HUES48 (cell line): Measurements from ENCODE around the gene YJEFN3.

Experiments used
- H3K27ac ChIP-seq: one replicate; pipeline ENCODE4 v1.7.0; 2013; ENCODE audit warnings: low read depth, low read length, inconsistent platforms
- H3K27me3 ChIP-seq: 2 replicates; pipeline ENCODE4 v1.6.1; 2013; ENCODE audit warnings: mild to moderate bottlenecking, low read length; ENCODE audit not compliant: control insufficient read depth, insufficient read depth
- H3K36me3 ChIP-seq: 2 replicates; pipeline ENCODE4 v1.6.1; 2013; ENCODE audit warnings: low read length; ENCODE audit not compliant: control insufficient read depth, insufficient read depth
- H3K4me1 ChIP-seq: 2 replicates; pipeline ENCODE4 v1.6.1; 2013; ENCODE audit warnings: mild to moderate bottlenecking, low read length; ENCODE audit not compliant: control insufficient read depth, insufficient read depth
- H3K4me3 ChIP-seq: 2 replicates; pipeline ENCODE4 v1.5.1; 2013; ENCODE audit warnings: mild to moderate bottlenecking, low read depth, low read length
- H3K9ac ChIP-seq: 2 replicates; pipeline ENCODE4 v1.6.1; 2013; ENCODE audit warnings: mild to moderate bottlenecking, low read depth, low read length, moderate library complexity
- H3K9me3 ChIP-seq: 2 replicates; pipeline ENCODE4 v1.6.1; 2013; ENCODE audit warnings: low read length; ENCODE audit not compliant: control insufficient read depth, insufficient read depth

The YJEFN3 gene

DNA sequence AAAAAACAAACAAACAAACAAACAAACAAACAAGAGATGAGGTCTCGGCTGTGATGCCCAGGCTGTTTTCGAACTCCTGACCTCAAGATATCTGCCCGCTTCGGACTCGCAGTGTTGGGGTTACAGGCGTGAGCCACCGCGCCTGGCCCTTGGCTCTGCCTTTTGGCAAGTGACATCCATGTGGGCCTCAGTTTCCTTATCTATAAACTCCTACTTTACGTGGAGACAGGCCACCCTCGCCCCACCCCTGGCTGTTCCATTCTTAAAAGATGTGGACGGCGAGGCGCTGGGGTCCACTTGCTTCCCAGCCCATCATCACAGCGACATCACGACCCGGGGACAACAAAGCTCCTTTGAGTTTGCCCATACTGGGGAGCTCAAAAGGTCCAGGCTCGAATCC is 15.0 kb upstream of the YJEFN3 start:
- no peaks in the 10 kb centered on the region; the same call in 1 of the 2 replicates for H3K4me1 ChIP-seq
- H3K27ac ChIP-seq = no peak overlapping the region
- no peaks in the 10 kb centered on the region for H3K36me3 ChIP-seq
- H3K9ac ChIP-seq = no peak overlapping the region
- no peaks in the 10 kb centered on the region for H3K27me3 ChIP-seq
- H3K9me3 ChIP-seq = no peaks in the 10 kb centered on the region
- no peak overlapping the region for H3K4me3 ChIP-seq

GRCh38 chr19:19514215-19514657 is 14.5 kb upstream of the YJEFN3 start:
- H3K27me3 ChIP-seq = no peaks in the 10 kb centered on the region
- peaks cover 3% of the 10 kb centered on the region for H3K36me3 ChIP-seq
- H3K9ac ChIP-seq = no peak overlapping the region
- no peak overlapping the region for H3K27ac ChIP-seq
- no peaks in the 10 kb centered on the region for H3K9me3 ChIP-seq
- no peak overlapping the region for H3K4me3 ChIP-seq
- no peaks in the 10 kb centered on the region; the same call in 1 of the 2 replicates for H3K4me1 ChIP-seq

DNA sequence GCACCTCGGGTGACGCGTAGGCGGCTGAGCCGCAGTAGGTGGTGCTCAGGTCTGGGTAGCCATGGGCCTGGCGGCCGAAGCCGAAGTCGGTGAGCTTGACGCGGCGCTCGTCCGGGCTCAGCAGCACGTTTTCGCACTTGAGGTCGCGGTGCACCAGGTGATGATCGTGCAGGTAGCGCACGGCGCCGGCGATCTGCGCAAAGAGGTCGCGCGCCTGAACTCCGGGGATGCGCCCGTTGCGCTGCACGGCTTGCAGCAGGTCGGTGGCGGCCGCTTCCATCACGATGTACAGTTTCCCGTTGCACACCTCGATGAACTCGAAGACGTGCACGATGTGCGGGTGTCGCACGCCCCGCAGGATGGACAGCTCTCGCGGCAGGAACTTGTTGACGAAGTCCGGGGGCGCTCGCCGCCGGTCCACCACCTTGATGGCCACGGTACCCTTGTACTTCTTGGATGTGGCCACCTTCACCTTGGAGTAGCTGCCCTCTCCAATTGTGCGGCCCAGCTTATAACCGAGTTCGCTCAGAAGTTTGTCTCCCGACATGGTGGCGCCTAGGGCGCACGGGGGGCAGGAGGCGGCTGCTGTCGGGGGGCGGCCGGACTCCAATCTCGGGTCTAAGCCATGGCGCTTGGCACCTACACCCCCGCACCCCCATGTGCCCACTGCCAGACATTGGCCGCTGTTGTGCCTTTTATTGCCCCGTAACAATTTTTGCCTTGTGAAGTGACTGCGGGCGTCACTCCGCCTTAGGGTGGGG is 13.7 kb upstream of the YJEFN3 start, which contains the start of gene TSSK6:
TSSK6 (minus strand) TSS at position 668 of the 761 bp plus-strand sequence; CDS start at position 547, 121 bp downstream.
- no peaks in the 10 kb centered on the region; the same call in 1 of the 2 replicates for H3K4me1 ChIP-seq
- peak within 1 kb of the TSS; percentile 83 for H3K4me3 ChIP-seq
- H3K9ac ChIP-seq = peak within 1 kb of the TSS; percentile 82
- no peaks in the 10 kb centered on the region for H3K9me3 ChIP-seq
- peak within 1 kb of the TSS; percentile 87 for H3K27ac ChIP-seq
- H3K27me3 ChIP-seq = no peaks in the 10 kb centered on the region
- H3K36me3 ChIP-seq = peaks cover 10% of the 10 kb centered on the region

DNA sequence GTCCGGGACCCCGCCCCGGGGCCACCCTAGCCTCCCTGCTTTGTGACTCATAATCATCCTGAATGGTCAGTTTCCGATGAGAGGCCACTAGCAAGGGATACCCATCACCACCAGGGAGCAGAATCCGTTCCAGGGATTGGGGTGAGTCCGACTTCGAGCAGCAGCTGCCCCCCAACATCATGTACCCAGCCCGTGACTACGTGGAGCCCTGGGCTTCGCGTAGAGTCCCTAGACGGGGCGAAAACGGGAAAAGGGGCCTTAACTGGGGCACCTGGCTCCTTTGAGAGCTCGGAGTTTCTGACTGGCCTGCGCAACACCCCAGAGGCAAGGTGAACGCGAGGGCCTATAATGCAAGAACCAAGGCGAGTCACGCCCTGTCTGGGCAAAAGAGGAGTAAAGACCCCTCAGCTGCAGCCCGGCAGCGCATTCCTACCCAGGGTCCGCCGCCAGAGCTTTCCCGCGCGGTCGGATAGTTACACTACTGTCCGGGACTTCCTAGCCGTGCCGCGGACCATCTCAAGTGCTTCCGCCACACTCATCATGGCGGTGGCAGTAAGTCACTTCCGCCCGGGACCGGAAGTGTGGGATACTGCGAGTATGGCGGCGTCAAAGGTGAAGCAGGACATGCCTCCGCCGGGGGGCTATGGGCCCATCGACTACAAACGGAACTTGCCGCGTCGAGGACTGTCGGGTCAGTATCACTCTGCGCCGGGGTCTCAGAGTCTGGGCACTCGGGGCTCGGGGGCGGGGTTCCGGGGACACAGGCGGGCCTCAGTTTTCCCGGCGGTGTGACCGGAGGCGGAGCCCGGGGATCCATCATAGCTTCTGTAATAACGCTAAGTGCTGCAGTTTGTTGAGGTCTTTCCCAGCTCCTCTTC is 12.8 kb upstream of the YJEFN3 start, which contains the start of gene NDUFA13:
NDUFA13 (plus strand) TSS at position 584 of the 878 bp plus-strand sequence; CDS start at position 598, 14 bp downstream.
- peak within 1 kb of the TSS; percentile 87 for H3K27ac ChIP-seq
- peak within 1 kb of the TSS; percentile 83 for H3K4me3 ChIP-seq
- H3K4me1 ChIP-seq = no peaks in the 10 kb centered on the region; the same call in 1 of the 2 replicates
- peak within 1 kb of the TSS; percentile 82 for H3K9ac ChIP-seq
- H3K27me3 ChIP-seq = no peaks in the 10 kb centered on the region
- H3K9me3 ChIP-seq = no peaks in the 10 kb centered on the region
- H3K36me3 ChIP-seq = peaks cover 18% of the 10 kb centered on the region

- peak overlapping the region; percentile 83 for H3K4me3 ChIP-seq
Observed at GRCh38 chr19:19517235-19517619, 11.5 kb upstream of the YJEFN3 start.

DNA sequence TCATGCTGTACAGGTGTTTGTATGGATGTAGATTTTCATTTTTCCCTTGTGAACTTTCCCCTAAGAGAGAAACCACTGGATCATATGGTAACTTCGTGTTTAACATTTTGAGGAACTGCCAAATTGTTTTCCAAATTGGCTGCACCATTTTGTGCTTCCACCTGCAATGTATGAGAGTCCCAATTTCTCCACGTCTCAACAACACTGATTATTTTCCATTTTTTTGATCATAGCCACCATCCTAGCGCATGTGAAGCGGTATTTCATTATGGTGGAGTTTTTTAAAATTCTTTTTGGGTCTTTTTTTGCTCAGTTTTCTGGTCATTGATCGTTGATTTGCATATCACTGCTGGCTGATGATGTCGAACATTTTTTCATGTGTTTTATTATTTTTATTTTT is 7.7 kb upstream of the YJEFN3 start:
- Histone ChIP-seq H3K9ac (no peak overlapping the region), H3K4me3 (no peak overlapping the region), H3K9me3 (peaks cover 3% of the 10 kb centered on the region; the same call in 1 of the 2 replicates), H3K4me1 (no peaks in the 10 kb centered on the region), H3K27me3 (no peaks in the 10 kb centered on the region), H3K36me3 (peaks cover 33% of the 10 kb centered on the region), H3K27ac (no peak overlapping the region)

More at GRCh38 chr19:19517235-19517619, 11.5 kb upstream of the YJEFN3 start:
- Histone ChIP-seq H3K36me3 (peaks cover 19% of the 10 kb centered on the region), H3K27ac (no peak overlapping the region), H3K9me3 (peaks cover 3% of the 10 kb centered on the region; the same call in 1 of the 2 replicates), H3K27me3 (no peaks in the 10 kb centered on the region), H3K9ac (no peak overlapping the region), H3K4me1 (no peaks in the 10 kb centered on the region; the same call in 1 of the 2 replicates)

GRCh38 chr19:19523177-19523576 is 5.5 kb upstream of the YJEFN3 start:
- Histone ChIP-seq H3K4me1 (no peaks in the 10 kb centered on the region), H3K36me3 (peaks cover 53% of the 10 kb centered on the region), H3K27ac (no peak overlapping the region), H3K9me3 (peaks cover 3% of the 10 kb centered on the region; the same call in 1 of the 2 replicates), H3K4me3 (no peak overlapping the region), H3K27me3 (no peaks in the 10 kb centered on the region), H3K9ac (no peak overlapping the region)

GRCh38 chr19:19524053-19524452 is 4.7 kb upstream of the YJEFN3 start:
- H3K9me3 ChIP-seq = peaks cover 3% of the 10 kb centered on the region; the same call in 1 of the 2 replicates
- no peaks in the 10 kb centered on the region for H3K27me3 ChIP-seq
- no peak overlapping the region for H3K4me3 ChIP-seq
- no peak overlapping the region for H3K9ac ChIP-seq
- H3K4me1 ChIP-seq = no peaks in the 10 kb centered on the region
- H3K36me3 ChIP-seq = peaks cover 54% of the 10 kb centered on the region
- no peak overlapping the region for H3K27ac ChIP-seq

DNA sequence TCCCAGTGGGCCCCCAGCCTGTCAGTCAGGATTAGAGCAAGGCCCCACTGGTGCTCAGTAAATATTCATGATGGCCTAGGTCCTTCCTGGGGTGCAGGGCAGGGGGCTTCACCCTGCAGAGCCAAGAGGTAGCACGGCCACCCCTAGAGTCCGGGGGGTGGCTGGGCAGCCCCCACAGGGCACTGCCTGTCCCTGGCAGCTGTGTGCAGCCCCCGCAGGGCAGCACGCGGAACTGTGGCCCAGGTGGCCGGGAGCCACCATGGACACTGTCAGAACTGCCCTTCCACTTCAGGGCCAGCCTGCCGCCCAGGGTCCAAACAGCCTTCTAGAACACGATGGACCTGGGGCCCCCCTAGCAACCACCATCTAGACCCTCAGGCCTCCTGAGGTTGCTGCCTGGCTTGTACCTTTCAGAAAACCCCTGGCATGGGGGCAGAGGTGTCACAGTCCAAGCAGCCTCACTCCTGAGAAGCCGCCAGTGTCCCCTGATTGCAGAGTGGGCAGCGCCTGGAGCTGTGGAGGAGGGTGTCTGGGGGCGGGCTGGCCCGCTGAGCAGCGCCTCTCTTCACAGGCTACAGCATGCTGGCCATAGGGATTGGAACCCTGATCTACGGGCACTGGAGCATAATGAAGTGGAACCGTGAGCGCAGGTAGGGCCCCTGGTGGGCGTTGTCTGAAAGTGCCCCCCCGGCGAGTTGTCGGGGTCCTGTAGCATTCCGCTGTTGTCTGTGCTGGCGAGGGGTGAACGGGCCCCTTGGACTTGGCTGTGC is 2.9 kb upstream of the YJEFN3 start:
- Histone ChIP-seq H3K27ac (no peak overlapping the region), H3K9me3 (peaks cover 3% of the 10 kb centered on the region; the same call in 1 of the 2 replicates), H3K9ac (no peak overlapping the region), H3K4me1 (no peaks in the 10 kb centered on the region), H3K27me3 (no peaks in the 10 kb centered on the region), H3K36me3 (peaks cover 45% of the 10 kb centered on the region), H3K4me3 (no peak overlapping the region)
